ENCODE results near the gene GPD2.
"Not testable (repeated sequence)": the region's sequence is repeated elsewhere in the genome, so short reads cannot be mapped to it uniquely, and the experiment has no call there.

DNA sequence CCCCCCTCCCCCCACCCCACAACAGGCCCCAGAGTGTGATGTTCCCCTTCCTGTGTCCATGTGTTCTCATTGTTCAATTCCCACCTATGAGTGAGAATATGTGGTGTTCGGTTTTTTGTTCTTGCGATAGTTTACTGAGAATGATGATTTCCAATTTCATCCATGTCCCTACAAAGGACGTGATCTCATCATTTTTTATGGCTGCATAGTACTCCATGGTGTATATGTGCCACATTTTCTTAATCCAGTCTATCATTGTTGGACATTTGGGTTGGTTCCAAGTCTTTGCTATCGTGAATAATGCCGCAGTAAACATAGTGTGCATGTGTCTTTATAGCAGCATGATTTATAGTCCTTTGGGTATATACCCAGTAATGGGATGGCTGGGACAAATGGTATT, 92.4 kb downstream of the GPD2 start:
- TF ChIP-seq POLR2A (IDR thresholded peaks at IDR 0.05; ENCODE audit: low read depth); POLR2AphosphoS5 (IDR thresholded peaks at IDR 0.05); EP300 (IDR thresholded peaks at IDR 0.05): not testable (repeated sequence)
- TF ChIP-seq, protein P1, sequence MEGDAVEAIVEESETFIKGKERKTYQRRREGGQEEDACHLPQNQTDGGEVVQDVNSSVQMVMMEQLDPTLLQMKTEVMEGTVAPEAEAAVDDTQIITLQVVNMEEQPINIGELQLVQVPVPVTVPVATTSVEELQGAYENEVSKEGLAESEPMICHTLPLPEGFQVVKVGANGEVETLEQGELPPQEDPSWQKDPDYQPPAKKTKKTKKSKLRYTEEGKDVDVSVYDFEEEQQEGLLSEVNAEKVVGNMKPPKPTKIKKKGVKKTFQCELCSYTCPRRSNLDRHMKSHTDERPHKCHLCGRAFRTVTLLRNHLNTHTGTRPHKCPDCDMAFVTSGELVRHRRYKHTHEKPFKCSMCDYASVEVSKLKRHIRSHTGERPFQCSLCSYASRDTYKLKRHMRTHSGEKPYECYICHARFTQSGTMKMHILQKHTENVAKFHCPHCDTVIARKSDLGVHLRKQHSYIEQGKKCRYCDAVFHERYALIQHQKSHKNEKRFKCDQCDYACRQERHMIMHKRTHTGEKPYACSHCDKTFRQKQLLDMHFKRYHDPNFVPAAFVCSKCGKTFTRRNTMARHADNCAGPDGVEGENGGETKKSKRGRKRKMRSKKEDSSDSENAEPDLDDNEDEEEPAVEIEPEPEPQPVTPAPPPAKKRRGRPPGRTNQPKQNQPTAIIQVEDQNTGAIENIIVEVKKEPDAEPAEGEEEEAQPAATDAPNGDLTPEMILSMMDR (IDR thresholded peaks at IDR 0.05) = not testable (repeated sequence)
